ENCODE results near the gene CIRBP.

GRCh38 chr19:1234955-1235380 is 34.2 kb upstream of the CIRBP start:
- TF ChIP-seq CTCF (IDR thresholded peaks at IDR 0.05; ENCODE audit: low read depth, low read length) (no peak), MYC (IDR thresholded peaks at IDR 0.05; ENCODE audit: low read depth, low read length) (no peak)
